ENCODE measurements around the gene WFS1. TPM values are rescaled to one million over a fixed set of nuclear protein-coding genes. Genes with fewer than 3 reads are reported as not detected.

The WFS1 gene
- total and polyA plus RNA-seq, 2 of the 4 experiments (the other 2 are of a cell fraction) = 9.7 to 42.4 TPM

DNA sequence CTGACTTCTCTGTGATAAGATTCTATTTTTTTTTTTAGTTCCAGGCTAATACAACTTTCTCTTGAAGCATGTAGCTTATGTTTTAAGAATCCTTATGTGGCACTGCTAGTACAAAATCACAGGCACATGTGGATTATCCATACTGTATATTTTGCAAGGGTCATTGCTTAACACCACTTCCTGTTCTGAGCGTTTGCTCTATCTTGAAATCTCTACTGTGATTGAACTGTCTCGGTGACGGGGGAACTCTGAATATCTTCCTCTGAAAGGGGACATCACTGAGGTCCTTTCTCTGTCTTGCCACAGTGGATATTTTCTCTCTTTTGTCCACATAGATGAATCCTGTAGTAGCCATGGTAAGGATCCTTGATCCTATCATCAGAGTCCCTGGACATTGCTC, 2.1 kb upstream of the WFS1 start:
- no TSS peak for BruUV-seq (replicated peaks)
- no peak overlapping the region for H4K91ac ChIP-seq (ENCODE audit: insufficient read depth, low read depth, low read length)
- no peak overlapping the region for H3K18ac ChIP-seq (ENCODE audit: low read depth, low read length)
- H3K9me3 ChIP-seq (ENCODE audit: control insufficient read depth, insufficient read depth, low read length) = no peaks in the 10 kb centered on the region
- no peak overlapping the region for H2BK20ac ChIP-seq (ENCODE audit: low read depth, low read length)
- H4K5ac ChIP-seq (ENCODE audit: low read depth, low read length) = no peak overlapping the region
- no peak overlapping the region for H2BK120ac ChIP-seq (ENCODE audit: low read depth, low read length)
- no peak overlapping the region for H3K14ac ChIP-seq (replicated peaks; ENCODE audit: low read depth, low read length)
- no peak overlapping the region for H3K9ac ChIP-seq (ENCODE audit: low read depth, low read length)
- no peak overlapping the region for H4K8ac ChIP-seq (ENCODE audit: low read depth in 2 of 2, low read length in 2 of 2)
- H3K4me2 ChIP-seq (ENCODE audit: low read depth, low read length) = no peak overlapping the region
- CTCF ChIA-PET = interaction anchor here (1.0 to 1.1 kb wide), 2 partner anchors 17 to 60 kb away, joined by 3 to 4 read pairs; no protein-coding TSS in a partner anchor
- H3K4ac ChIP-seq (ENCODE audit: low read depth, low read length) = no peak overlapping the region
- H2BK15ac ChIP-seq (ENCODE audit: low read depth, low read length) = no peak overlapping the region
- peaks cover 7% of the 10 kb centered on the region for H3K9me1 ChIP-seq (ENCODE audit: insufficient read depth, low read length)
- DNase-seq (no peak), ATAC-seq (ENCODE audit: low read depth) (no peak)
- no peak overlapping the region for H2AFZ ChIP-seq (replicated peaks; ENCODE audit: low read length, poor library complexity)
- H3K27ac ChIP-seq (ENCODE audit: insufficient read depth, low read length) = no peak overlapping the region
- H3K56ac ChIP-seq (ENCODE audit: extremely low read depth, insufficient read depth, low read length) = no peak overlapping the region
- H3K4me3 ChIP-seq (ENCODE audit: insufficient read depth, low read depth, low read length) = no peak overlapping the region
- no peak overlapping the region for H2AK5ac ChIP-seq (ENCODE audit: low read depth, low read length)
- H2BK5ac ChIP-seq (ENCODE audit: low read depth, low read length, poor library complexity, severe bottlenecking) = no peak overlapping the region
- H4K20me1 ChIP-seq (ENCODE audit: insufficient read depth, low read length) = 0 out of 2 replicates have a peak, but pooled peaks cover 5% of the 10 kb centered on the region
- peaks cover 2% of the 10 kb centered on the region; the same call in 1 of the 2 replicates for H3K27me3 ChIP-seq (ENCODE audit: control insufficient read depth, insufficient read depth, low read length)
- H3K36me3 ChIP-seq (ENCODE audit: control insufficient read depth, insufficient read depth, low read length) = no peaks in the 10 kb centered on the region
- no peak overlapping the region for H2AK9ac ChIP-seq (replicated peaks; ENCODE audit: low read depth, low read length, poor library complexity)
- intact Hi-C loops (cut with micrococcal nuclease) (no loop called here), dilution Hi-C loops (cut with HindIII; ENCODE audit: low sequenced_read_pairs, unreplicated experiment) (no loop called here), in situ Hi-C loops (cut with MboI; ENCODE audit: low sequenced_read_pairs) (no loop called here)
- H3K4me1 ChIP-seq (ENCODE audit: control insufficient read depth, insufficient read depth, low read length) = peaks cover 17% of the 10 kb centered on the region
- H3K23ac ChIP-seq (ENCODE audit: low read depth, low read length) = no peak overlapping the region
- 0% methylated on average over 3 of the region's 3 CpGs; no CpG with 5 or more reads in 1 of the 2 experiments for WGBS, 2 experiments (ENCODE audit: extremely low coverage in 2 of 2, insufficient read length in 1 of 2)
- peaks cover 13 to 21% of the 10 kb centered on the region in 2 experiments; a peak in 3 of 4 replicates for H3K79me1 ChIP-seq (ENCODE audit: low read depth in 1 of 2, low read length in 2 of 2)
- POLR2A ChIA-PET (ENCODE audit: unreplicated experiment) = no interaction called here
- TF ChIP-seq, protein P1, sequence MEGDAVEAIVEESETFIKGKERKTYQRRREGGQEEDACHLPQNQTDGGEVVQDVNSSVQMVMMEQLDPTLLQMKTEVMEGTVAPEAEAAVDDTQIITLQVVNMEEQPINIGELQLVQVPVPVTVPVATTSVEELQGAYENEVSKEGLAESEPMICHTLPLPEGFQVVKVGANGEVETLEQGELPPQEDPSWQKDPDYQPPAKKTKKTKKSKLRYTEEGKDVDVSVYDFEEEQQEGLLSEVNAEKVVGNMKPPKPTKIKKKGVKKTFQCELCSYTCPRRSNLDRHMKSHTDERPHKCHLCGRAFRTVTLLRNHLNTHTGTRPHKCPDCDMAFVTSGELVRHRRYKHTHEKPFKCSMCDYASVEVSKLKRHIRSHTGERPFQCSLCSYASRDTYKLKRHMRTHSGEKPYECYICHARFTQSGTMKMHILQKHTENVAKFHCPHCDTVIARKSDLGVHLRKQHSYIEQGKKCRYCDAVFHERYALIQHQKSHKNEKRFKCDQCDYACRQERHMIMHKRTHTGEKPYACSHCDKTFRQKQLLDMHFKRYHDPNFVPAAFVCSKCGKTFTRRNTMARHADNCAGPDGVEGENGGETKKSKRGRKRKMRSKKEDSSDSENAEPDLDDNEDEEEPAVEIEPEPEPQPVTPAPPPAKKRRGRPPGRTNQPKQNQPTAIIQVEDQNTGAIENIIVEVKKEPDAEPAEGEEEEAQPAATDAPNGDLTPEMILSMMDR (conservative IDR thresholded peaks at IDR 0.05; ENCODE audit: low read depth, low read length) = no peak
- TF ChIP-seq POLR2A (IDR thresholded peaks at IDR 0.05; ENCODE audit: low read depth, low read length) (no peak), MXI1 (IDR thresholded peaks at IDR 0.05; ENCODE audit: borderline replicate concordance, low read depth, low read length) (no peak), CEBPB (IDR thresholded peaks at IDR 0.05; ENCODE audit: low read depth, low read length) (no peak), FOS (IDR thresholded peaks at IDR 0.05; ENCODE audit: low read depth, low read length) (no peak), MAFK (IDR thresholded peaks at IDR 0.05; ENCODE audit: low read depth, low read length) (no peak), RFX5 (IDR thresholded peaks at IDR 0.05; ENCODE audit: low read depth, low read length) (no peak), NFE2L2 (IDR thresholded peaks at IDR 0.05; ENCODE audit: low read depth, low read length) (no peak), SMC3 (IDR thresholded peaks at IDR 0.05; ENCODE audit: low read depth, low read length) (no peak), CHD1 (IDR thresholded peaks at IDR 0.05; ENCODE audit: low read depth, low read length) (no peak)
- TF ChIP-seq, protein P2, sequence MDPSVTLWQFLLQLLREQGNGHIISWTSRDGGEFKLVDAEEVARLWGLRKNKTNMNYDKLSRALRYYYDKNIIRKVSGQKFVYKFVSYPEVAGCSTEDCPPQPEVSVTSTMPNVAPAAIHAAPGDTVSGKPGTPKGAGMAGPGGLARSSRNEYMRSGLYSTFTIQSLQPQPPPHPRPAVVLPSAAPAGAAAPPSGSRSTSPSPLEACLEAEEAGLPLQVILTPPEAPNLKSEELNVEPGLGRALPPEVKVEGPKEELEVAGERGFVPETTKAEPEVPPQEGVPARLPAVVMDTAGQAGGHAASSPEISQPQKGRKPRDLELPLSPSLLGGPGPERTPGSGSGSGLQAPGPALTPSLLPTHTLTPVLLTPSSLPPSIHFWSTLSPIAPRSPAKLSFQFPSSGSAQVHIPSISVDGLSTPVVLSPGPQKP (IDR thresholded peaks at IDR 0.05; ENCODE audit: borderline replicate concordance, low read depth, low read length) = no peak
- TF ChIP-seq, protein P3, sequence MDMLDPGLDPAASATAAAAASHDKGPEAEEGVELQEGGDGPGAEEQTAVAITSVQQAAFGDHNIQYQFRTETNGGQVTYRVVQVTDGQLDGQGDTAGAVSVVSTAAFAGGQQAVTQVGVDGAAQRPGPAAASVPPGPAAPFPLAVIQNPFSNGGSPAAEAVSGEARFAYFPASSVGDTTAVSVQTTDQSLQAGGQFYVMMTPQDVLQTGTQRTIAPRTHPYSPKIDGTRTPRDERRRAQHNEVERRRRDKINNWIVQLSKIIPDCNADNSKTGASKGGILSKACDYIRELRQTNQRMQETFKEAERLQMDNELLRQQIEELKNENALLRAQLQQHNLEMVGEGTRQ (IDR thresholded peaks at IDR 0.05; ENCODE audit: low read depth, low read length) = no peak

Data from IMR-90 (cell line).